Endothelial cell of hepatic sinusoid (primary cell): ENCODE measurements around the gene DCD.

Experiments
- in situ Hi-C: cut with HindIII; loops from 2 replicates; pipeline ENCODE4 v1.10.0; 2017; ENCODE audit warnings: low sequenced_read_pairs

Gene DCD

DNA sequence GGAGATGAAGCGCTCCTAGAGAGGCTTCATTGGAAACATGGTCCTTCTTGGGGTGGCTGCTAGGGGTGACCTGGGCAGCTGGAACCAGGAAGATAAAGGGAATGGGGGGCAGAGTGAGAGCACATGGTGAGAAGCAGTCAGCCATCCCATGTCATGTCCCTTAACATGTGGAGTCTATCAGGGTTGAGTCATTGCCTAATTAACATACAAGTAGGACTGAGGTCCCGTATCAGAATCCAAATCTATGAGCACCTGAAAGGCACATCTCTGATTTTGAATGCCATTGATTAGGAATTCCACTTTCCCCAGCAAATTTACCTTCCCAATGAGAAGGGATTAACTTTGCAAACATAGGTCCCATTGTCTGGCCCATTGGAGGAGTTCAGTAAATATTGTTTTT, 39.4 kb downstream of the DCD start:
- in situ Hi-C loops = no loop called here

DNA sequence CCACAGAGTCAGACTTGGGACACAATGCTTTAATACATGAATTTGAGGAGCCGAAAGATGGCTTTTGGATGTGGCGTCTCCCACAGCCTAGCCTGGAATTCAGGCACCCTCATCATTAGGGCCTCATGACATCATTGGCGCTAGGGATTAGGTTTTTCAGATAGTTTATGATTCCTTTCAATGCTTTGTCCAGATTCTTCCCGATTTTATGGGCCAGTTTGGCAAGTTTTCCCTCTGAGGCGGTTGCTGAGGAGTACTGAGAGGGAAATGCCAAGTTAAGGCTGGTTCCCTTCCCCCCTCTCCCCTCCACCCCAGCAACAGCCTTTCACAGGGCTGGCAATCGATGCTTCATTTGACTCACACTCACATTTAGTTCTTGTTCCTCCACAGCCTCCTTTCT, 40.0 kb downstream of the DCD start:
- in situ Hi-C loops = no loop called here

DNA sequence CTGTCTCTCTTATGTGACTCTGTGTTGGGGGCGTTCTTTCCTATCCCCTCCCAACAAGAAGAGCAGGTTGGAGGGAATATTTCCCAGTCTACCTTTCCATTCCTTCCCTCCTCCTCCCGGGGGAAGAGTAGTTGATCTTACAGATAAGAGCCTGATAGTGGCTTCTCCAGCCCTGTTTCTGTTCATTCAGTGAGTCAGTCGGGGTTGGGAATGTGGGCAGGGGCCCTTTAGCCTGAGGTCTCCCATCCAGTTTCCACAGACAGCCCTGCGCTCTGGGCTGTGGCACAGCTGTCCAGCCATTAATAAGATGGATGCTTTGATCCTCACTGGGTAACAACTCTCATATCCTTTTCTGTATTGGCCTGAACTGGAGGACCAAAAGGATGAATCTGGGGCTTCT, 41.6 kb downstream of the DCD start:
- in situ Hi-C loops = no loop called here

DNA sequence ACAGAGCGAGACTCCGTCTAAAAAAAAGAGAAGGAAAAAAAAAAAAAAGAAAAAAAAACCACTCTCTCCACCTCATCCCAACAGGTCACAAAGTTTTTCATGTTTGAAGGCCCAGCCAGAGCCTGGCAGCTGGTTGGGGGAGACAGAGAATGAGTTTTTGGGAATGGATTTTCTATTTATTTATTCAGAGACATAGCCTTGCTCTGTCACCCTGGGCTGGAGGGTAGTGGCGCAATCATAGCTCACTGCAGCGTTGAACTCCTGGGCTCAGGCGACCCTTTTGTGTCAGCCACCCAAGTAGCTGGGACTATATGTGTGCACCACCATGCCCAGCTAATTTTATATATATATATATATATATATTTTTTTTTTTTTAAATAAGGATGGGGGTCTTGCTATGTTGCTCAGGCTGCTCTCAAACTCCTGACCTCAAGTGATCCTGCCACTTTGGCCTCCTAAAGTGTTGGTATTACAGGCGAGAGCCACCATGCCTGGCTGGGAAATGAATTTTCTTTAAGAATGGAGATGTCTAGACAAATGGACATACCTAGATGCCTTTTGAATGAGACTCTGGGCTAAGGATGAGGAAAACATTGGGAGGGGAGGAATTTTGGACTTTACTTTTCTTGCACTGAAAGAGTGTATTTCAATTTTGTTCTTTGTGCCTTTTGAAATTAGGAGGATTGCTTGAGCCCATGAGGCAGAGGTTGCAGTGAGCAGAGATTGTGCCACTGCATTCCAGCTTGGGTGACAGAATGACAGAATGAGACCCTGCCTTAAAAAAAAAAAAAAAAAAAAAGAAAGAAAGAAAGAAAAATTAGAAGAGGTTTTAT, 42.8 kb downstream of the DCD start:
- in situ Hi-C loops = no loop called here

DNA sequence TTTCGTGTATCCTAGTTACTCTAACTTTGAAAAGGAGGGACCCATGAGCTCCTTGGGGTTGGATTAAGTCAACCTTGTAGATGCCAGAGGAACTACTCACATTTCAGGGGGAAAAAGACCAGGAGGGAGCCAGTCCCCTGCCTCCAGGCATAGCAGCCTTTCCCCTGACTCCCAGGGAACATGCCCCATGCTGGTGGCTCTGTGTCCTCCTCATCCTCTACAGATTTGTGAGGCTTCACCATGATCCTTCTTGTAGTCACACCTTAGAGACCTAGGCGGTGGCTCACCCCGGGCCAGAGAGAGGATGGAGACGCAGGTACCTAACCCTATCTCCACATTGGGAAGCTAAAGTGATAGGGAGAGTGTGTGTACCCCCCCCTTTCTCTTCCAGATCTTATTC, 43.7 kb downstream of the DCD start:
- in situ Hi-C loops = no loop called here

DNA sequence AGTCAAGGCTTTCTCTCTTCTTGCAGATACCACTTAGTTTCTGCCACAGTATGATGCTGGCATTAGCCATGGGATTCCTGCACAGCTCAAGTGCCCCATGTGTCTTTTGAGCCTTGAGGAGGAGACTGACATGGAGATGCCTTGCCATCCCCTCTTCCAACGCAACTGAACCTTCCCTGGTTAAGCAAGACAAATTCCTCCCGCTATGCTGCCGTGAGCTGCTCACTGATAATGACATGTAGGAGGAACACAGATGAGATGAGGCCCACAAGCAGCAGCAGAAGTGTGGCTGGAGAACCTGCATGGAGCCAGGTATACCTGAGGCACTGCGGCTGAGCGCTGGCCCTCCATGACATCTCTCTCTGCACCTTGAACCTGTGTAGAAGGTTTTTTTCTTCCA, 44.3 kb downstream of the DCD start:
- in situ Hi-C loops = no loop called here

DNA sequence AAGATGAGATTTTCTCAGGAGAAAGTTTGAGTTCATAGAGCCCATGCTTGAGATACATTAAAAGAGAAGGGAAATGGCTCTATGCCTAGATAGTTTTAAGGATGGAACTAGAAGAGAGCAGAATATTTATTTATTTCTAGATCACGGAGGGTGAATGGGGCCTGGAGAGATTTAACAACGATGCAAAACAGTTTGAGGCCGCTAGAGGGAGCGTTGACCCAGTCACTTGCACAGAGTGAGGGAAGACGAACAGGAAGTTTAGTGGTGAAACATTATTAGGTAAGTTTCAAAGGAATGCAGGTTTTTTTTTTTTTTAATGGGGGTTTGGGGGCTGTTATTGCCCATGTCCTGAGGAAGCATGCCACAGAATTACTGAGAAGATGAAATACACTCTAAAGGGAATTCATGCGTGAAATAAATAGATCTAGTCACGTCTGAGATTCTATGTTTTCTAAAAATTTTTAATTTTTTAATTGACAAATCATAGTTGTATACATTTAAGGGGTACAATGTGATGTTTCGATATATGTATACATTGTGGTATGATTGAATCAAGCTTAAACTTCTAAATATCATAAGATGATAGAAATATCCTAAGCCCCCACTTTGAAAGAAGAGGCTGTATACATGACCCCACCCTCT, 44.9 kb downstream of the DCD start:
- in situ Hi-C loops = no loop called here

DNA sequence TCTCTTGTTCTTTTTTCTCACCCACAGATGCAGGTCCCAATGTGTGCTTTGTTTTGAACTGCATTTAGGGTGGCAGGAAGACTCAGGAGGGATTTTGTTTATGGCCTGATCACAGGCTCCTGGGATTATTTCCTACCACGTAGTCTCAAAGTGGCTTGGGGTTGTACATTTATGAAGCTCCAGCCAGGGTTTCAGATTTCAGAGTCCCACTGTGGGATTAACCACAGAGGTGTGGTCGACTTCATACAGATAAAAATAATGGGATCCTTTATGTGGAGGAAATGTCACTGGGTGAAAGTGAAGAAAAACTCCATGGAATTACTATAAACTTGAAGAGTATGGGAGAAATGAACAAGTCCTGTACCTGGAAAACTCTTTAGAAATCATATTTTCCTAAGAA, 45.5 kb downstream of the DCD start:
- in situ Hi-C loops = no loop called here

DNA sequence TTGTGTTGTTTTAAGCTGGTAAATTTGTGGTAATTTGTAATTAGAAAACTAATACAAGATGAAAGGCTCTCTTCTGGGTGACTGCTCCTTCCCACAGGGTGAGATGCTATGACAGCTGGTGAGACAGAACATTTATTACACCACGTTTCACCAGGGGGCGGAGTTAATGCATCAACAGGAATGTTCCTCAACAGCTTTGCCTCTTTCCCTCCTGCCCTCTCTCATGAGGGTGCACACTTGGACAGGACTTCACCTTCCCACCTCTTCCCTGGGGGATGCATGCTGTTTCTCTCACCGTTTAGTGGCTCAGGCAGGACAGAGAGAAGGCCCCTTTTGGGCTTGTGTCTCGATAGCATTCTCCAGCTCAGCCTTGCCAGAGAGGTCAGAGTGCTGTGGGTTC, 46.3 kb downstream of the DCD start:
- in situ Hi-C loops = no loop called here

DNA sequence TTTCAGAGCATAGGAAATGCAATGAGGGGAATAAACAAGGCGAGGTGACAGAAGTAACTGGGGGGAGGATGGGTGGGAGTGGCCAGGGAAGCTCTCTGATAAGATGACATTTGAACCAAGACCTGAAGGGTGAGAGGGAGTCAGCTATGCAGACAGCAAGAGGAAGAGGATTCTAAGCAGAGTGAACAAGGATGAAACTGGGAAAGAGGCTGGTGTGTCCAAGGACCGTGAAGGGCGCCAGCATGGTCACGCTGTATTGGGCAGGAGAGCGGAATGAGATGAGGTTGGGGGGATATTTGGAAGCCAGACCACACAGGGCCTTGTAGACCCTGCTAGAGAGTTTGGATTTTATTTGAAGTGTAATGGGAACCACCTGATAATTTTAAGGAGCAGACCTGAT, 49.2 kb downstream of the DCD start:
- in situ Hi-C loops = no loop called here

DNA sequence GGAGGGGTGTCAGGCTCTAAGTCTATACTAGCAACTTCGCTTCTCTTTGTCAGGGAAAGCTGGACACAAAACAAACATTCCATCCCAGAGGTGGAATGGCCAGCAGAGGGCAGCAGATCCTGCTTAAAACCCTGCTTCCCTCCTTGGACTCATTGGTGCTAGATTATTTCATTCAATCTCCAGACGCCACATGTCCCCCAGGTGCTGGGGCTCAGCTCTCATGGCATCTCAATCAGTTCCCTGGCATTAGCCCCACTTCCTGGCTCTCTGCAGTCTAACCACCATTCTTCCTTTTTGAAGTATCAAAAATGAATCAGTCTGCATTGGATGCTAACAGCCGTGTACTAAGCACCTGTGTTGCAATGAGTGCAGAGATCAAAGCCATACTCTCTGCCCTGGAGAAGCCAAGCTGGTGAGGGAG, 51.6 kb downstream of the DCD start:
- in situ Hi-C loops = no loop called here

DNA sequence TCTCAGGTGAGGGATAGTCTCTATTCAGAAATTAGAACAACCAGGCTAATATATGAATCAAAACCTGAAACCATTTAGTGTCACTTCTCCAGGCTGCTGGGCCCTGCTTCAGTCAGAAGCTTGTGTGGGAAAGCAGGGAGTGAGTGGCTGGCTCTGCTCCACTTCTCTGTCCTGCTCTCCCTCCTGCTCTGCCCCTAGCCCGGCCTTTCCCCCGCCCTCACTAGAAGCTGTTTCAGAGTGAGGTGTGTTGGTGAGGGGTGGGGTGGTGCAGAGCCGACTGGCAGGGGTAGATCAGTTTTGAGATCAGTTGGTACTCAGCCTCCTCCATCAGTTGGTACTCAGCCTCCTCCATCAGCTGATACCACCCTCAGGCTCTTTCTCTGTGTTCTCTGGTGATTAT, 52.7 kb downstream of the DCD start:
- in situ Hi-C loops = no loop called here
